VCaP (cell line): ENCODE measurements around the gene SLC25A21.
A peak's percentile ranks its signal among the peaks of the same experiment; 100 is the strongest.

Experiments used
- H3K27ac ChIP-seq: fragments of 450-650 bp; 2 replicates; pipeline ENCODE4 v1.5.1; 2017
- TF ChIP-seq, protein P1 (sequence below): fragments of 450-650 bp; conservative IDR thresholded peaks from 2 replicates; pipeline ENCODE4 v1.5.1; 2017; ENCODE audit warnings: mild to moderate bottlenecking, moderate library complexity

Gene SLC25A21

DNA sequence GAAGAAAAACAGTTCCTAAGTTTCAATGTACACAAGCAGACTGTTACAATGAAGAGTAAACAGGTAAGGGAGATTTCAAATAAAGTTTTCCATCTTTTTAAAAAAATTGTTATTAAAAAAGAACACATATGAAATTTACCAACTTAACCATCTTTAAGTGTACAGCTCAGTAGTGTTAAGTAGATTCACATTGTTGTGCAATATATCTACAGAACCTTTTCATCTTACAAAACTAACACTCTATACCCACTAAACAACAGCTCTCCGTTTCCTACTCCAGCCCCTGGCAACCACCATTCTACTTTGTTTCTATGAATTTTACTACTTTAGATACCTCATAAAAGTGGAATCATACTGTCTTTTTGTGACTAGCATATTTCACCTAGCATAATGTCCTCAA lies 139.5 kb downstream of the SLC25A21 start:
- H3K27ac ChIP-seq: no peak overlapping the region
- TF ChIP-seq, protein P1, sequence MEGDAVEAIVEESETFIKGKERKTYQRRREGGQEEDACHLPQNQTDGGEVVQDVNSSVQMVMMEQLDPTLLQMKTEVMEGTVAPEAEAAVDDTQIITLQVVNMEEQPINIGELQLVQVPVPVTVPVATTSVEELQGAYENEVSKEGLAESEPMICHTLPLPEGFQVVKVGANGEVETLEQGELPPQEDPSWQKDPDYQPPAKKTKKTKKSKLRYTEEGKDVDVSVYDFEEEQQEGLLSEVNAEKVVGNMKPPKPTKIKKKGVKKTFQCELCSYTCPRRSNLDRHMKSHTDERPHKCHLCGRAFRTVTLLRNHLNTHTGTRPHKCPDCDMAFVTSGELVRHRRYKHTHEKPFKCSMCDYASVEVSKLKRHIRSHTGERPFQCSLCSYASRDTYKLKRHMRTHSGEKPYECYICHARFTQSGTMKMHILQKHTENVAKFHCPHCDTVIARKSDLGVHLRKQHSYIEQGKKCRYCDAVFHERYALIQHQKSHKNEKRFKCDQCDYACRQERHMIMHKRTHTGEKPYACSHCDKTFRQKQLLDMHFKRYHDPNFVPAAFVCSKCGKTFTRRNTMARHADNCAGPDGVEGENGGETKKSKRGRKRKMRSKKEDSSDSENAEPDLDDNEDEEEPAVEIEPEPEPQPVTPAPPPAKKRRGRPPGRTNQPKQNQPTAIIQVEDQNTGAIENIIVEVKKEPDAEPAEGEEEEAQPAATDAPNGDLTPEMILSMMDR: no peak

DNA sequence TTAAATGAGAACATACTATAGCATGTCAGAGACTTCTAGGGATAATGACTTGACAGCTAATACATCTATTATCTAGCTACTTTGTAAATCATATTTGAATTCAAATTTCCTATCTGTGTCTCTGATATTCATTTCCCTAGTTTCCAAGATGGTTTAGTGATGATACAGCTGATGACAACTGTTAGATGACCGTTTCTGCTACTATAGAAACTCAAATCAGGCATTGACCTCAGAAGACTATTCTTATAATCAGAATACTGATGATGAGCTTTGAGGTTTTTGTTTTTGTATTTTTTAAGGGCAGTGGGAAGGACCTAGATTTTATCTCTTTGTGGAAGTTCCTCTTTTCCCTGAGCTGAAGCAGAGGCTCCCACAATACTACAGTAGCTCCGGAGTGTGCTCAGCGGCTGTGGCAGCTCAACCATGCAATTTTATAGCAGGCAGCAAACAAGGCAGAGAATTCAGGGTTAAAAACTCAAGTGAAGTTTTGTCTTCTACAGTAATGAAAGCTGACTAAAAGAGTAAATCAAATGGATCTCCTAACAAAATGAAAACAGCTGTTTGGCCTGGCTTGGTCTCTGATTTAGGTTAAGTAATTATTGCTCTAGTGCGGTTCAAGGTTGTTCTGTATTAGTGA lies 145.1 kb downstream of the SLC25A21 start:
- peak overlapping the region; percentile 28 for H3K27ac ChIP-seq
- TF ChIP-seq, protein P1: no peak

DNA sequence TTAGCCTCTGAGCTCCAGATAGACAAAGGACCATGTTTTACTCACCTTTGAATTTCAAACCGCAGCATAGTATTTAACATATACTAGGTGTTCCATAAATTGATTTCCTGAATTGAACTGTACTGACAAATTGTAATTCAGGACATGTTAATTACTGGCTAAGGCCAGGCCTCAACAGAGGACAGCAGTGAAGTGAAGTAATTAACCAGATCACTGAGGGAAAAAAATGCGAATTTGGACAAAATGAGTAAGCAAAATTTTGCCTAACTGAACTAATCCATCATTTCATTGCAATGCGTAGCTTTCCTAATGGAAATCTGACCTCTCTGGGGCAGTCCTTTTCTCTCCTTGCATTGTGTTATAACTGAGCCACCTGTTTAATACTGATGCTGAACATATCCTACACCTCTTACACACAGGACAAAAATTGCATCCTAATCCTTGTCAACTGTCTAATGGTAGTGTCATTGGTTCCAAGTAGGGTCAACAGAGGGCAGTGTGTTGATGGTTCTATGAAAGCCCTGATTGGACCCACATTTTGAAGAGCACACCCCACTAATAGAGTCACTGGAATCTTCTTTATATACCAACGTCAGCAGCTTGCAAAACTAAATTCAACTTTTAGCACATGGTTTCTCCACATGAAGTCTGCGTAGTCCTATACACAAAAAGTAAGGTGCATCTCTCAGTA lies 148.4 kb downstream of the SLC25A21 start:
- TF ChIP-seq, protein P1: no peak
- no peak overlapping the region for H3K27ac ChIP-seq

DNA sequence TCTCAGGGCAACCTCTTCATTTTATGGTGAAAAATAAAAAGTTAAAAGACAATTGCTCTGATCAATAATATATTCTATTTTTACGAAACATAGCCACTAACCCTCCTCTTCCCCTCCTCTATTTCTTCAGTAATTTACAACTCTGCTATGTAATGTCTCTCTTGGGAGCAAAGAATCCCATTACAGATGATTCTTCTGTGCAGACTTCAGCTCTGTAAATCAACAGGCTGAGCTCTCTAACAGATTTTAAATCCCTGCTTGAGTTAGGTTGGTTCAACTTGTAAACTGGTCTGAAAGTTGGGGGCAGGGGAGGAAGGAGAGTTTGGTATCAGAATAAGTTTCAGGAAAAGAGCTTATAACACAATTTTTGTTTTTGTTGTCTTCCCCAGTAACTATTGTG lies 151.0 kb downstream of the SLC25A21 start:
- H3K27ac ChIP-seq: no peak overlapping the region
- TF ChIP-seq, protein P1: no peak

DNA sequence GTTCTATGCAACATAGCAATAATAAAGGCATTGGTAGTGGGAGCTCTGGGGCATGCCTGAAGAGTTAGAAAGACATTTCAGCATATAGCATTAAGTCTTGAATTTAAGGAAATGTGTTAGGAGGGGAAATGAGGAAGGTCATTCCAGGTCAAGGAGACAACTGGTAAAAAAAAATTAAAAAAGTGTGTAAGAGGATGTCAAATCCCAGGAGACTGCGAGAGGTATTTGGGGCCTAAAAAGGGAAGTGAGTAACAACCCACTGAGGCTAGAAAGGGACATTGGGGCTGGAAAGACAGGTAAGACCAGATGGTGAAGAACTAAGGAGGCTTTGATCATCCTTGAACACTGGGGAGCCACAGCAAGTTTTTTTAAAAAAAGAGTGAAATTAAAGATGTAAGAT lies 152.9 kb downstream of the SLC25A21 start:
- H3K27ac ChIP-seq: no peak overlapping the region
- TF ChIP-seq, protein P1: no peak

DNA sequence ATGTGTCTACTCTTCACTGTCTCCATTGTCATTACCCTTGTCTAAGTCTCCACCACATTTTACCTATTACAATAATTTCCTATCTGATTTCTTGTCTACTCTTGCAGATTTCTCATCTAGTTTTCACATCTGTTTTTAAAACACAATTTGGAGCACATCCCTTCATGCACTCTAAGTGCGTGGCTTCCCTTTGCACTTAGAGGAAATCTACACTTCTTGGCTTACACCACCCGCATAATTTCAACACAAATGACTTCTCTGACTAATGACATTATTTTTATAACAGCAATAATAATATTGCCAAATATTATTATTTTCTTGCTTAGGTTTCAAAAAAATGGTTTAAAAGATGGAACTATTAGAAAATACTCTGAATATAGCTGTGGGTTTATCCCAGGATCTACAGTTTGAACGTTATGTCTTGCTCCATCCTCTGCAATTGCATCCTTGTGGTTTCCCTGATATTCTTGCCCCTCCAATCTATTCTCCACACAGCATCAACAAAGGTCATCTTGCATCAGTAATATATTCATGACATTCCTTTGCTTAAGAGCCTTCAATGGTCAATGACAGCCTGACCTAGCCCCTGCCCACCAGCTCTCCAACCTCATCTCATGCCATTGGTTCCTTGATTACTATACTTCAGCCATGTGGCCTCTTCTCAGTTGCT lies 153.7 kb downstream of the SLC25A21 start:
- H3K27ac ChIP-seq: no peak overlapping the region
- TF ChIP-seq, protein P1: no peak

DNA sequence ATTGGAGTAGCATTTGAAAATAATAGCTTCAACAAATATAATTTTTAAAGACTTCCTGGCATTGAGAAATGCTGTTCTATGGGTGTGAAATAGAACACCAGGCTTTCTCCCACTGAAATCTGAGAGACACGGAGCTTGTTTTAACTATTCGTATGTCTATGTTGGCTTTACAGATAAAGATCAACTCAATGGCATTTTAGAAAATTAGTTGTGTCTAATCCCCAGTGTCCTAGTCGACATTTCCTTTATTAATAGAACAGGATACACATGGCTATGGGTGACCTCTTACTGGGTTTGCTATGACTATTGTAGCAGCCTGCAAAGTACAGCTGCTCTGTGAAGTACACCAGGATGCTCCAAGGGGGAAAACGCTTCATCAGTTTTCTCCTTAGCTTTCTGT lies 159.3 kb downstream of the SLC25A21 start:
- H3K27ac ChIP-seq: no peak overlapping the region
- TF ChIP-seq, protein P1: no peak
